Activated B cell treated with CpG ODN at 0.5 μM for 24 hours (primary cell): ENCODE results near the gene C16orf87. TPM values are rescaled to one million over a fixed set of nuclear protein-coding genes. Genes with fewer than 3 reads are reported as not detected.

Experiments
- ATAC-seq: fragments of 200-7000 bp; cut with Tn5 transposase; one replicate; pipeline ENCODE4 v1.10.0; 2021; ENCODE audit warnings: low read depth, mild to moderate bottlenecking, moderate library complexity
- CTCF ChIA-PET: fragments of 350-600 bp; sonication (Branson Sonifier 250); formaldehyde crosslinking; loops from one replicate; lab custom pipeline; 2021; ENCODE audit warnings: antibody characterized with exemption; lab: Charles Lee
- POLR2A ChIA-PET: fragments of 350-600 bp; sonication (Branson Sonifier 250); formaldehyde crosslinking; loops from one replicate; lab custom pipeline; 2021; ENCODE audit warnings: antibody characterized with exemption; lab: Charles Lee
- DNase-seq: peaks from one replicate; pipeline ENCODE4 v3.0.0; 2022
- H3K27ac Mint-ChIP-seq: one replicate; pipeline ENCODE4 v1.8.0; 2020; ENCODE audit warnings: mixed read lengths
- H3K27me3 Mint-ChIP-seq: one replicate; pipeline ENCODE4 v1.8.0; 2021; ENCODE audit warnings: mixed read lengths
- H3K36me3 Mint-ChIP-seq: one replicate; pipeline ENCODE4 v1.8.0; 2021; ENCODE audit warnings: low read depth, mixed read lengths
- H3K4me1 Mint-ChIP-seq: one replicate; pipeline ENCODE4 v1.8.0; 2021; ENCODE audit warnings: mixed read lengths
- H3K4me3 Mint-ChIP-seq: one replicate; pipeline ENCODE4 v1.8.0; 2020; ENCODE audit warnings: mild to moderate bottlenecking, mixed read lengths
- H3K9me3 Mint-ChIP-seq: one replicate; pipeline ENCODE4 v1.8.0; 2020; ENCODE audit warnings: mixed read lengths
- intact Hi-C: fragments of 100-400 bp; cut with micrococcal nuclease; formaldehyde crosslinking; loops from one replicate; pipeline ENCODE4 v1.15.1; 2024
- total RNA-seq: library from RNA; stranded (reverse); gene quantifications from 2 replicates; pipeline ENCODE4 v1.2.3, GENCODE V29; 2022
- TF ChIP-seq, protein P1 (sequence below): fragments of 200-600 bp; IDR thresholded peaks from one replicate; pipeline ENCODE4 v1.8.0; 2022; ENCODE audit warnings: antibody characterized with exemption, mild to moderate bottlenecking

C16orf87 gene
- total RNA-seq, 1 donor from 2014 or later = 16.6 TPM

GRCh38 chr16:46775214-46775613, 55.8 kb downstream of the C16orf87 start:
- Mint-ChIP-seq H3K27me3 (no peaks in the 10 kb centered on the region), H3K4me1 (peaks cover 16% of the 10 kb centered on the region), H3K27ac (no peak overlapping the region), H3K9me3 (no peaks in the 10 kb centered on the region), H3K4me3 (no peak overlapping the region), H3K36me3 (no peaks in the 10 kb centered on the region)
- intact Hi-C loops = no loop called here
- no peak for ATAC-seq
- TF ChIP-seq, protein P1, sequence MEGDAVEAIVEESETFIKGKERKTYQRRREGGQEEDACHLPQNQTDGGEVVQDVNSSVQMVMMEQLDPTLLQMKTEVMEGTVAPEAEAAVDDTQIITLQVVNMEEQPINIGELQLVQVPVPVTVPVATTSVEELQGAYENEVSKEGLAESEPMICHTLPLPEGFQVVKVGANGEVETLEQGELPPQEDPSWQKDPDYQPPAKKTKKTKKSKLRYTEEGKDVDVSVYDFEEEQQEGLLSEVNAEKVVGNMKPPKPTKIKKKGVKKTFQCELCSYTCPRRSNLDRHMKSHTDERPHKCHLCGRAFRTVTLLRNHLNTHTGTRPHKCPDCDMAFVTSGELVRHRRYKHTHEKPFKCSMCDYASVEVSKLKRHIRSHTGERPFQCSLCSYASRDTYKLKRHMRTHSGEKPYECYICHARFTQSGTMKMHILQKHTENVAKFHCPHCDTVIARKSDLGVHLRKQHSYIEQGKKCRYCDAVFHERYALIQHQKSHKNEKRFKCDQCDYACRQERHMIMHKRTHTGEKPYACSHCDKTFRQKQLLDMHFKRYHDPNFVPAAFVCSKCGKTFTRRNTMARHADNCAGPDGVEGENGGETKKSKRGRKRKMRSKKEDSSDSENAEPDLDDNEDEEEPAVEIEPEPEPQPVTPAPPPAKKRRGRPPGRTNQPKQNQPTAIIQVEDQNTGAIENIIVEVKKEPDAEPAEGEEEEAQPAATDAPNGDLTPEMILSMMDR = no peak
- no peak for DNase-seq
- ChIA-PET CTCF (no interaction called here), POLR2A (no interaction called here)

DNA sequence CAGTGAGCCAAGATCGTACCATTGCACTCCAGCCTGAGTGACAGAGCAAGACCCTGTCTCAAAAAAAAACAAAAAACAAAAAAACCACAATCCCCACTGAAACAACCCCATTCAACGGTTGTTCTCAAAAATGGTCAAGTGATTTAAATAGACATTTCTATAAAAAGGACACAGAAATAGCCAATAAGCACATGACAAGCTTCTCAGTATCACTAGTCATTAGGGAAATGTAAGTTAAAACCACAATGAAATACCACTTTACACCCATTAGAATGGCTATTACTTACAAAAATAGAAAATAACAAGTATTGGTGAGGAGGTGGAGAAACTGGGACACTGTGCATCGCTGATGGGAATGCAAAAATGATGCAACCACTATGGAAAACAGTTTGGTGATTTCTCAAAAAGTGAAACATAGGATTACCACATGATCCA, 56.2 kb downstream of the C16orf87 start:
- H3K9me3 Mint-ChIP-seq = no peaks in the 10 kb centered on the region
- H3K27ac Mint-ChIP-seq = no peak overlapping the region
- no peaks in the 10 kb centered on the region for H3K36me3 Mint-ChIP-seq
- DNase-seq (no peak), ATAC-seq (no peak)
- ChIA-PET CTCF (no interaction called here), POLR2A (no interaction called here)
- H3K4me3 Mint-ChIP-seq = no peak overlapping the region
- intact Hi-C loops = no loop called here
- H3K27me3 Mint-ChIP-seq = no peaks in the 10 kb centered on the region
- TF ChIP-seq, protein P1 = no peak
- peaks cover 16% of the 10 kb centered on the region for H3K4me1 Mint-ChIP-seq

GRCh38 chr16:46772463-46772862, 58.5 kb downstream of the C16orf87 start:
- ChIA-PET POLR2A (no interaction called here), CTCF (no interaction called here)
- TF ChIP-seq, protein P1 = no peak
- Mint-ChIP-seq H3K27me3 (no peaks in the 10 kb centered on the region), H3K9me3 (no peaks in the 10 kb centered on the region), H3K4me3 (no peak overlapping the region), H3K36me3 (no peaks in the 10 kb centered on the region), H3K27ac (no peak overlapping the region), H3K4me1 (peaks cover 16% of the 10 kb centered on the region)
- no peak for DNase-seq
- intact Hi-C loops = no loop called here
- no peak for ATAC-seq

GRCh38 chr16:46768809-46769208, 62.2 kb downstream of the C16orf87 start:
- H3K4me1 Mint-ChIP-seq = peaks cover 15% of the 10 kb centered on the region
- TF ChIP-seq, protein P1 = no peak
- intact Hi-C loops = no loop called here
- POLR2A ChIA-PET = no interaction called here
- no peak overlapping the region for H3K27ac Mint-ChIP-seq
- H3K4me3 Mint-ChIP-seq = no peak overlapping the region
- no peaks in the 10 kb centered on the region for H3K27me3 Mint-ChIP-seq
- H3K9me3 Mint-ChIP-seq = no peaks in the 10 kb centered on the region
- DNase-seq (no peak), ATAC-seq (no peak)
- no peaks in the 10 kb centered on the region for H3K36me3 Mint-ChIP-seq
- CTCF ChIA-PET = no interaction called here

DNA sequence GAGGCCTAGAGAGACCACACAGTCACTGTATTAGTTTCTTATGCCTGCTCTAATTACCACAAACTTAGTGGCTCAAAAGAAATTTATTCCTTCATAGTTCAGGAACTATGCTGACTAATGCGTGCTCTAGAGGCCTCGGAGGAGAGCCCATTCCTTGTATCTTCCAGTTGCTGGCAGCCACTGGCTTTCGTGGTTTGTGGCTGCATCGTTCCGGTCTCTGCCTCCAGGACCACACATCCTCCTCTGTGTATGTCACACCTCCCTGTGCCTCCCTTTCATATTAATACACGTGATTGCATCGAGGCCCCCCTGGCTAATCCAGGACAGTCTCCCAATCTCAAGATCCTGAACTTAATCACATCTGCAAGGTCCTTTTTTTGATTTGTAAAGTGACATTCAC, 65.9 kb downstream of the C16orf87 start:
- CTCF ChIA-PET = no interaction called here
- intact Hi-C loops = no loop called here

More for the DNA sequence above, 65.9 kb downstream of the C16orf87 start:
- no peak for DNase-seq
- Mint-ChIP-seq H3K27me3 (no peaks in the 10 kb centered on the region), H3K36me3 (no peaks in the 10 kb centered on the region), H3K9me3 (no peaks in the 10 kb centered on the region), H3K4me3 (no peak overlapping the region), H3K27ac (no peak overlapping the region), H3K4me1 (peaks cover 15% of the 10 kb centered on the region)
- TF ChIP-seq, protein P1 = no peak
- POLR2A ChIA-PET = no interaction called here
- no peak for ATAC-seq
